Nephron progenitor cell (in vitro differentiated cells): ENCODE measurements around the gene LBHD2.

Source experiments
- DNase-seq: peaks from one replicate; pipeline ENCODE4 v3.0.0; 2021
- H3K27ac Mint-ChIP-seq: 2 replicates; pipeline ENCODE4 v1.8.0; 2021; ENCODE audit warnings: mild to moderate bottlenecking, moderate library complexity, mixed read lengths
- H3K27me3 Mint-ChIP-seq: 2 replicates; pipeline ENCODE4 v1.8.0; 2021; ENCODE audit warnings: mild to moderate bottlenecking, low read depth, mixed read lengths; ENCODE audit not compliant: poor library complexity
- H3K36me3 Mint-ChIP-seq: 2 replicates; pipeline ENCODE4 v1.8.0; 2021; ENCODE audit warnings: low read depth, mixed read lengths
- H3K4me1 Mint-ChIP-seq: 2 replicates; pipeline ENCODE4 v1.8.0; 2021; ENCODE audit warnings: mixed read lengths
- H3K4me3 Mint-ChIP-seq: 2 replicates; pipeline ENCODE4 v1.8.0; 2021; ENCODE audit warnings: mild to moderate bottlenecking, moderate library complexity, mixed read lengths
- H3K9me3 Mint-ChIP-seq: 2 replicates; pipeline ENCODE4 v1.8.0; 2021; ENCODE audit warnings: mild to moderate bottlenecking, moderate library complexity, mixed read lengths
- CTCF ChIP-seq: fragments of 200-600 bp; sonication (generic); IDR thresholded peaks from 2 replicates; pipeline ENCODE4 v1.5.0; 2021; ENCODE audit warnings: antibody characterized with exemption

The LBHD2 gene

GRCh38 chr14:103109535-103110441, 25.8 kb downstream of the LBHD2 start:
- DNase-seq = peak; percentile 42
- Mint-ChIP-seq H3K4me3 (peak overlapping the region; percentile 60), H3K9me3 (no peaks in the 10 kb centered on the region), H3K27me3 (peaks cover 23% of the 10 kb centered on the region), H3K36me3 (no peaks in the 10 kb centered on the region), H3K27ac (no peak overlapping the region), H3K4me1 (peaks cover 55% of the 10 kb centered on the region)
- no peak for TF ChIP-seq CTCF

- H3K27me3 Mint-ChIP-seq = peaks cover 14% of the 10 kb centered on the region
- no peaks in the 10 kb centered on the region for H3K36me3 Mint-ChIP-seq
- H3K4me1 Mint-ChIP-seq = peaks cover 48% of the 10 kb centered on the region
- no peak for TF ChIP-seq CTCF
- DNase-seq = no peak
- H3K9me3 Mint-ChIP-seq = no peaks in the 10 kb centered on the region
- H3K27ac Mint-ChIP-seq = no peak overlapping the region
- H3K4me3 Mint-ChIP-seq = peak overlapping the region; percentile 60
Observed at GRCh38 chr14:103110681-103111231, 26.7 kb downstream of the LBHD2 start.

- no peak for DNase-seq
- no peaks in the 10 kb centered on the region for H3K9me3 Mint-ChIP-seq
- no peak for TF ChIP-seq CTCF
- peaks cover 12% of the 10 kb centered on the region for H3K27me3 Mint-ChIP-seq
- H3K36me3 Mint-ChIP-seq = no peaks in the 10 kb centered on the region
- H3K4me1 Mint-ChIP-seq = peaks cover 47% of the 10 kb centered on the region
- H3K27ac Mint-ChIP-seq = no peak overlapping the region
- no peak overlapping the region for H3K4me3 Mint-ChIP-seq
Observed at GRCh38 chr14:103111232-103111868, 27.3 kb downstream of the LBHD2 start.

GRCh38 chr14:103112400-103113243, 28.6 kb downstream of the LBHD2 start:
- peaks cover 12% of the 10 kb centered on the region for H3K27me3 Mint-ChIP-seq
- H3K9me3 Mint-ChIP-seq = no peaks in the 10 kb centered on the region
- TF ChIP-seq CTCF = no peak
- H3K4me3 Mint-ChIP-seq = no peak overlapping the region
- H3K36me3 Mint-ChIP-seq = no peaks in the 10 kb centered on the region
- no peak overlapping the region for H3K27ac Mint-ChIP-seq
- DNase-seq = no peak
- H3K4me1 Mint-ChIP-seq = peaks cover 51% of the 10 kb centered on the region

- H3K9me3 Mint-ChIP-seq = no peaks in the 10 kb centered on the region
Observed at GRCh38 chr14:103113303-103113702, 29.3 kb downstream of the LBHD2 start.

More at GRCh38 chr14:103113303-103113702, 29.3 kb downstream of the LBHD2 start:
- Mint-ChIP-seq H3K4me3 (no peak overlapping the region), H3K27ac (no peak overlapping the region), H3K4me1 (peaks cover 52% of the 10 kb centered on the region), H3K36me3 (no peaks in the 10 kb centered on the region), H3K27me3 (peaks cover 12% of the 10 kb centered on the region)
- DNase-seq = no peak
- TF ChIP-seq CTCF = no peak
